ENCODE data around the gene ELOVL7.
"Not testable (repeated sequence)": the region's sequence is repeated elsewhere in the genome, so short reads cannot be mapped to it uniquely, and the experiment has no call there.

ELOVL7 gene

DNA sequence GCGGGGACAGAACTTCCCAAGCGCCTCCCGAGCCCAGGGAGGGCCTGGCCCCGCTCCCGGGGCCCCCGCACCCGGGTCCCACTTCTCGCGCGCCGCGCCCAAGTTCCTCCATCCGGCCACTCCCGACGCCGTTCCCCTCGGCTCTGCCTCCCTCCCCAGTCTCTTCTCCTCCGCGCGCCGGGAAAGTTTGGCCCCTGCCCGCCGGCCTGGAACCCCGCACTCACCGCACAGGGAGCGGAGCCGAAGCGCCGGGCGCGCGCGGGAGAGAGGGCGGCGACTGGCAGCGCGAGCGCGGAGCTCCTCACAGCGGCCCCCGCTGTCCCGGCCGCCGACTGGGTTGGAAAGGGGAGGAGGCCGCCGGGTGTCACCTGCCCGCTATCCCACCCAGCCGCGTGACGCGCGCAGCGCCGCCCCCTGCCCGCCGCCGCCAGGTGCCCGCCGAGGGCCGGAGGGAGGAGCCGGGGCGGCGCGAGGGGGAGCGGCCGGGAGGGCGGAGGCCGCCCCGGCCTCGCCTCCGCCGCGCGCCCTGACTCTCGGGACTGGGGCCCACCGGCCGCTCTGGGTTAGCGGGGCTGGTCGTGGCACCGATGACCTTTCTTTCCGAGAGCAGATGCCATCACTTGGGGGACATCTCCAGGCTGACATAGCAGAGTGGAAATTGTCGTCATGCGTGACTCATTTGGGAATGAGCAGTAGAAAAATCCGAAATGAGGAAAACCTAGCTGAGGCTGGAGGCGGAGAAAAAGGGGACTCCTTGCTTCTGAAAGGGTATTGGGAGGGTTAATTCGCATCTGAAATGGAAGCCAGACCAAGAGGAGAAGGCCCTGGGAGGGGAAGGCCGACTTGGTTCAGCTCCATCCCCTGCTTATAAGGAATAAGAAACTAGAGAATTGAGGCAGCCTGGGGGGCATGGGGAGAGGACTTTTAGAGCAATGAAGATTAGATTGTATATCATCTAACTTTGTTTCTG, at the start of gene ELOVL7:
Gene ELOVL7 (minus strand): TSS at position 334 of the 970 bp plus-strand sequence. CDS start 56,872 bp downstream, outside the sequence.
- no peak for DNase-seq (ENCODE audit: low spot score)

DNA sequence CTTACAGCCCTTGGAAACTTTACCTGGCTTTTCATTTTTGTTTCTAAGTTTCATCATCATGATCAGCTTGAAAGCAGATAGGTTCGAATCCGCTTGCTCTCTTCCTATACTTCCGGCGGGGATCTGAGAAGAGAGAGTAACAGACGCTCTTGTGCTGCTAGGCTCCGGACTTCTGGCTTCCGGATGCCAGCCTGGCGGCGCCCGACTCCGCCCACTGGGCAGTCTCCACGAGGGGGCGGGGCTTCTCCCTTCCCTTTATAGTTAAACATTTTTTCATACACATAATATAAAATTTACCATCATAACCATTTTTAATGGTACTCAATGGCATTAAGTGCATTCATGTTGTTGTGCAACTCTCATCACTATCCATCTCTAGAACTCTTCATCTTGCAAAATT, 49.5 kb upstream of the ELOVL7 start:
- no peak for DNase-seq (ENCODE audit: low spot score)

DNA sequence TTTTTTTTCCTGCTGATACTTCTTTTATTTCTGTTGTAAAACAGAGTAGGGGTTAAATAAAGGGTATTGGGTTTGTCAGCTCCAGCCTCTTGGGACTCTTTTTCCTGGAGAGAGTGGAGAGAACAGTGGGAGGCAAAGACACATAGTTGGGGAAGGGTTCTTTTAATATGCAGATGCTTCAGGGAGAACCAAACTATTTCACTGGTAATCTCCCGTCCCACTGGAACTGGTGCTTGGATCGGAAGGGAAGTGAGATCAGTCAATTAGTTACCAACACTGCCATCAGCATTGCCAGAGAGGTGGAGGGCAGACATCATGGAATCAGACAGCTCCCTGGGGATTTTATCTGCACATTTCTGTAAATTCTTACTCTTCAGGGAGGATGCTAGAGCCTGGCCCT, 47.6 kb upstream of the ELOVL7 start:
- no peak for DNase-seq (ENCODE audit: low spot score)

DNA sequence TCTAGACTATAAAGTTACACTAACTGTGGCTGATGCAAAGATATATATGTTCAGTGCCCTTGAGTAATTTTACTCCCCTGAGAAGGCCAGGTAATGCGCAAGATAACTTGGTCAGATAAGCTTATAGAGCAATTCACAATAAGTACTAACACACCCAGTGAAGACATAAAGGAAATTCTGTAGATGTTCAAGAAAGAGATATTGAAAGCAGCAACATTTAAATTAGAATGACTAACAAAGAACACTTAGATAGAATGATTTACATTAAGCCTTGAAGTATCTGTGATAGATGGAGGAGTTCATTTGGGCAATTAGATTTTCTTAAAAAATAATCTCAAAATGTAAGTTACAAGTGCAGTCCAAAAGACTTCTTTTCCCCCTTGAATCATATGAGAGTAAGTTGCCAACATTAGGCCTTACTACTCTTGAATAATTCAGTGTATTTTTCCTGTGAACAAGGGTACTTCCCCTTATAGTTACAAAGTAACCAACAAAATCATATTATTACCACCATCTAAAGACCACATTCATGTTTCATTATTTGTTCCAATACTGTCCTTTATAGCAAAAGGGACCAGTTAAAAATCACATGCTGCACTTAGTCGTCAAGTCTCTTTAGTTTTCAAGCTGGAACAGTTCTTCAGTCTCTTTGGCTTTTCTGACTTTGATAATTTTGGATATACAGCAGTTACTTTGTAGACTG, 44.4 kb upstream of the ELOVL7 start:
- DNase-seq (ENCODE audit: low spot score) = no peak

DNA sequence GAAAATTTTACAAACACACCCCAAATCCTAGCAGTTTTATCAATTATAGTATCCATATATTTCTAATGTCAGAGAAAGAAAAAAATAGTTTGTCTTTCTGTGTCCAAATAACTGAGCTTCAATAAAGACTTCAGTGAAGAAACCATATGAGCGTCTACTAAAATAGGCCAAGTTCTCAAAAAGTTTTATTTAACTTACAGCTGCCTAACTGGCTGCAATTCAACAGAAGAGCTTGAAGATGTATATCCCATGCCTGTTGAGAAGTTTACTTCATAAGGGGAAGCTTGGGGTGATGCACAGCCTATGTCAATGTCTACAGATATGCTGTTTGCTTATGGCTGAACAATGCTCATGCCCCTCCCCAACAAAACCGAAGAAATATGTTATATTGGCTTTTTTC, 43.7 kb upstream of the ELOVL7 start:
- no peak for DNase-seq (ENCODE audit: low spot score)

DNA sequence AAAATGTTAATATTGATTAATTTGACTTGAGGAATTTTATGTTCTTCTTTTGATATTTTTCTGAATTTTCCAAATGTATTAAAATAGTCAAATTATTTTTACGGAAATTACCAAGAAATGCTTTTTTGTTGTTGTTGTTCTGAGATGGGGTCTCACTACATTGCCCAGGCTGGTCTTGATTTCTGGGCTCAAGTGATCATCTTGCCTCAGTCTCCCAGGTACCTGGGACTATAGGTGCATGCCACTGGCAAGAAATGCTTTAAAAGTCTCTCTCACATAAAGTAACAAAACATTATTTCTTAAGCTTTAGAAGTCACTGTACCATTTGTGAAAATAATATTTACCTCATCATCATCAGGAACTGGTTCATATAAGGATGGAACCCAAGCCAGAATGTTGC, 43.0 kb upstream of the ELOVL7 start:
- no peak for DNase-seq (ENCODE audit: low spot score)

DNA sequence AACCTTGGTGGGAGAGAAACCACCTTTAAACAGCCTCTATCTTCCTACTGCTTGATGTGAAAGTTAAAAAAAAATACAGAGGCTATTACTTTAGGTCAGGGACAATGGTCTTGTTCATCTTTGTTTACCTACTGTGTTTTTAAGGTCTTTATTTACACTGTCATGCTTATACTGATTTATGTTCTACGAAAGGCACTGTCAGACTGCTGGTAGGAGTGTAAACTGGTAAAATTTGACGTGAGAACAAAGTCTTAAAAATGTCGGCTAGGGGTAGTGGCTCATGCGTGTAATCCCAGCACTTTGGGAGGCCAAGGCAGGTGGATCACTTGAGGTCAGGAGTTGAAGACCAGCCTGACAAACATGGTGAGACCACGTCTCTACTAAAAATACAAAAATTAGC, 42.1 kb upstream of the ELOVL7 start:
- no peak for DNase-seq (ENCODE audit: low spot score)

DNA sequence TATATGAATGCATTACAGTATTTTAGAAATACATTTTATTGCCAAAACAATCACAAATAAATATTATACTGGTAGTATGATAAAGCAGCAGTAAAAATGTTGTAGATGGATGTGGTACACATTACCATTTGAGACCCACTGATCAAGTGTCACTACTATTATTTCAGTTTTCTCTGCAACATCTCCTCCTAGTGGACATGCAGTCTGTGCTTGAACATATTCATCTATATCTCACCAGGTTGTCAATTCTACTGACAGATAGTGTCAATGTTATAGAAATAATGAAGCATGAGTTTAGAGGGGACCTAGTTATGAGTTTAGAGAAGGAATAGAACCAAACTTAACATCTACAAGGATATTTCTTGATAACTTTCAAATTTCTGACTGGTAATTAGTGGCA, 39.2 kb upstream of the ELOVL7 start:
- no peak for DNase-seq (ENCODE audit: low spot score)

DNA sequence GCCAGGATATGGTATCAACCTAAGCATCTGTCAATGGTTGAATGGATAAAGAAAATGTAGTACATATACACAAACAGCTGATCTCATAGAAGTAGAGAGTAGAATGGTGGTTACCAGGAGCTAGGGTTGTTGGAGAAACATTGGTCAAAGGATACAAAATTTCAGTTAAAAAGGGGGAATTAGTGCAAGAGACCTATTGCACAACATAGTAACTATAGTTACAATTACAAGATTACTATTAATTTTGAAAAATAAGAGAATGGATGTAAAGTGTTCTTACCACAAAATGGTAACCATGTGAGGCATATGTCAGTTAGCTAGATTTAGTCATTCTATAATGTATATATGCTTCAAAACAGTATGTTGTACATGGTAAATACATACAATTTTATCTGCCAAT, 28.8 kb upstream of the ELOVL7 start:
- no peak for DNase-seq (ENCODE audit: low spot score)

DNA sequence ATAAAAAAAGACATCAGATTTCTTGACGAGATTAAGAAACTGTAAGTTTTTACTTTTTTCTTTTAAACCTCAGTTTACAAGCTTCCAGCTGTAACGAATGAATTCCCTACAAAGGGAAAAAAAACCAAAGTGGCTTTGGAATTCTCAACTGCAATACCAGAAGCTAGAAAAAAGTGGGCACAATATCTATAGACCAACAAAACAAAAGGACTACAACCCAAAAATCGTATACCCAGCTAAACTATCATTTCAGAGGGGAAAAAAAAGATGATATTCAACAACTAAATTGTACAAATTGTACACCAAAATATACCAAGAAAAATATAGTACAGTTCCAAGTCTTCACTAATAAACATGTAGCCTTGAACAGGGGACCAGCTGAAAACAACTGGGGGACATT, 26.8 kb upstream of the ELOVL7 start:
- DNase-seq (ENCODE audit: low spot score) = no peak

DNA sequence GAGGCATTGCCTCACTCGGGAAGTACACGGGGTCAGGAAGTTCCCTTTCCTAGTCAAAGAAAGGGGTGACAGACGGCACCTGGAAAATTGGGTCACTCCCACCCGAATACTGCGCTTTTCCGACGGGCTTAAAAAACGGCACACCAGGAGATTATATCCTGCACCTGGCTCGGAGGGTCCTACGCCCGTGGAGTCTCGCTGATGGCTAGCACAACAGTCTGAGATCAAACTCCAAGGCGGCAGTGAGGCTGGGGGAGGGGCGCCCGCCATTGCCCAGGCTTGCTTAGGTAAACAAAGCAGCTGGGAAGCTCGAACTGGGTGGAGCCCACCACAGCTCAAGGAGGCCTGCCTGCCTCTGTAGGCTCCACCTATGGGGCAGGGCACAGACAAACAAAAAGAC, 16.5 kb upstream of the ELOVL7 start:
- not testable (repeated sequence) for DNase-seq (ENCODE audit: low spot score)

DNA sequence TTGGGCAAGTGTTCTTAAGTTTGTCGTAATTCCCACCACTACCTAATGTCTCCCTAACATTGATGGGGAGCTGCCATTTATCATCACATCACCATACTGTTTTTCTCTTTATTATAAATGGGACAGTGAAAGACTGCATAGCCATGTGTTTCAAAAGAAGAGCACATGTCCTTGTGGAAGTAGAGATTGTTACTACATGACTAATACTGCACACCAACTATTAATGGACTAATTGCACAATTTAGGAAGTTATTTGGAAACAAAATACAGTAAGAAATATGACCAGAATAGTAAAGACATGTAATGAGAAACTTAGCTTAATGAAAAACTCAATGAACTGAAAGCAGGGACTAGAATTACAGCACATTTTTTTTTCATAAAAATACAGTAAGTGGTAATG, 12.0 kb upstream of the ELOVL7 start:
- DNase-seq (ENCODE audit: low spot score) = no peak

DNA sequence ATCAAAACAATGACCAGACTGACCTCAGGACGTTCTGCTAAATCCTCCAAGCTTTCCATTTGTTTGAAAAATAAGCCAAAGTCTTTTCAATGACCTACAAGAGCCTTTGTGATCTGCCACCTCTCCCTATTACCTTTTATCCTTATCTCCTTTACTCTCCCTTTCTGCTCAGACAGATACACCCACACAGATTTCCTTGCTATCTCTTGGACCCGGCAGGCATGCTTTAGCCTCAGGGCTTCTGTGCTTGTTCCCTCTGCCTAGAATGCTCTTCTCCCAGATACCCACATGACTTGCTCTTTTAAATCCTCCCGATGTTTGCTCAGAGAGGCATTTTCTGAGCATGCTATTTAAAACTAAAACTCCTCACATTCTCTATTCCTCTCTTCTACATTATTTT, 8.9 kb upstream of the ELOVL7 start:
- DNase-seq (ENCODE audit: low spot score) = no peak

DNA sequence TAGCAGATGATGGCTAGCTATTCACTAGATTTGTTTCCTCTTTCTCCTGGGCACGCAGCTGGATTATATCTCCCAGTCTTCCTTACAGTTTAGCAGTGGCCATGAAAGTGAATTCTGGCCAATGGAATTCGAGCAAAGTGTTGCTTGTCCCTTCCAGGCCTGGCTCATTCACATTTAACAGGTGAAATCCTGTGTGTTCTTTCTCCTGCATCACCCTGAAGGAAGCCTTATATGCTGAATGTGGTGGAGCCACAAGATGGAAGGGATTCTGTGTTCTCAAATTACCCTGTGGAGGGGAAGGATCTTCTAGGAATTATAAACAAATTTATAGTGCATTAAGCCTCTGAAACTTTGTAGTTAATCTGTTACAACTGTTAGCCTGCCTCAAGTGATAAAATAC, 8.2 kb upstream of the ELOVL7 start:
- DNase-seq (ENCODE audit: low spot score) = no peak

DNA sequence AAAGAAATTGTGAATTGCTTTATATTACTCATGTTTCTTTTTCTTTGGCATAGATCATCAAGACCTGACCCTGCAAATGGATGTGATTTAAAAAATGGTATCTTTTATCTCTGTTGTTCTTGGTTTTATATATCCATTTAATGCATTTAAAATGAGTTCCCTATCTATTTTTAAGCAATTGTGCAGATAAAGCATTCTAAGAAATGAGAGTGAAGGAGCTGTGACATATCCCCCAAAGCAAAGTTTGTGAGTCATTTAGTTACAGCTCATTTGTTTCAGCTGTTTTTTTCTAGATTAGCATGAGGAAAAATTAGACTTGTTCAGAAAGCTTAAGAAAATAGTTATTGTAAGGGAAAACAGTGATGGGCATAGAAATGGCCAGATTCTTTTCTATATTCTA, 7.6 kb upstream of the ELOVL7 start:
- DNase-seq (ENCODE audit: low spot score) = no peak

DNA sequence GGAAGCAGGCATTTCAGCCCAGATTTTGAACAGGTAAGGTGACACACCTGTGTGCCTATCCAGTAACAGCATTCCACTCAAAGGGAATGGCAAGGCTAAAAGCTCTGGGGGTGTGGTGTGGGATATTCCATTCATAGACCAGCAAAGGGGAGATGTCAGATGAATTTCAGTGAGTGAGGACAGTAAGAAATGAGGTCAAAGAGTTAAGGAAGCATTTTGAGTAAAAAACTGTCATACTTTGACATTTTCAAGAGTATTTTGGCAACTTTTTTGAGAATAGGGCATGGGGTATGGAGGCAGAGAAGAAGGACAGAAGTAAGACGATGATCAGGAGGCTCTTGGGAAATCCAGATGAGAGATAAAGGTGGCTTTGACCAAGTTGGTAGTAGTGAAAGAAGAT, 2.2 kb upstream of the ELOVL7 start:
- DNase-seq (ENCODE audit: low spot score) = no peak

DNA sequence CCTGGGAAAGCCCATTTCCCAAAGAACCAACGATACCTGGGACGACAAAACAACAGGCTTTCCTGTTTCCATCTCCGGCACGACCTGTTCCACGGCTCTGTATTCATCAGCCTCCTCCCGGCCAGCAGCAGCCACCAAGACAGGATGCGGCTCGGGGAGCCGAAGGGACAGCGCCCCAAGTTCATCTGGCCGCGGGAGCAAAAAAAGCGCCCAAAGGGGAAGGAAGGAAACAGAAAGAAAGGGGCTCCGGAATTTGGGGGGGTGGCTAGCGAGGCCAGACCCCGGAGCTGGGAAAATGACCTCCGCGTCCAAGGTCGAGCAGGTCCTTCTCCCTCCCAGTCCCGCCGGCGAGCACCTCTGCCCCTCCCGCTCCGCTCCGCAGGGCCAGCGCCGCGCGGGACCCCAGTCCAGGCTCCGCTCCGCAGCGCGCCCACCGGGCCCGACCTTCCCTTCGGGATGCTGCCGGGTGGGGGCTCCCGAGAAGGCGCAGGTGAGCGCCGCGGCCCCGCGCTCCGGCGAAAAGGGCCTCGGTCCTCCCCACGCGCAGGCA, 608 bp downstream of the ELOVL7 start:
- no peak for DNase-seq (ENCODE audit: low spot score)

DNA sequence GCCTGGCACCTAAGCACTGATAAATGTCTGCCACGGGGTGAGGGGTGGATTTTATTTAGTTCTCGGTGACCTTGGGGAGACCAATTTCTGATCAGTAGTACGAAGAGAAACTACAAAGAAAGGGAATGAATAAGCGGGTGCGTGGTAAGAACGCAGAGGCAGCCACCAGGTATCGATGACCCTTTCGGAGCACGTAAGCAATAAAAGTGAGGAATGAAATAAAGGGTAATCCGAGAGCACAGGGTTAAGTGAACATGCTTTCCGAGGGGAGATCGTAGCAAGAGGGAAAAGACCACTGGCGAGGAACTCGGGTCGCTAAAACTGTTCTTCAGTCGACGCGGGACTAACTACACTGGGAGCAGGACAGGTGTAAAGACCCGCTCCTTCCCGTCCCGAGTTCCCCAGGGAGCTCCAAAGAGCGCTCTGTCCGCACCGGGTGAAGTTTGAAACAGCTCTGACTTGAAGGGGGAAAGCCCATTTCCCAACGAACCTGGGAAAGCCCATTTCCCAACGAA, 1.1 kb downstream of the ELOVL7 start:
- DNase-seq (ENCODE audit: low spot score) = no peak

DNA sequence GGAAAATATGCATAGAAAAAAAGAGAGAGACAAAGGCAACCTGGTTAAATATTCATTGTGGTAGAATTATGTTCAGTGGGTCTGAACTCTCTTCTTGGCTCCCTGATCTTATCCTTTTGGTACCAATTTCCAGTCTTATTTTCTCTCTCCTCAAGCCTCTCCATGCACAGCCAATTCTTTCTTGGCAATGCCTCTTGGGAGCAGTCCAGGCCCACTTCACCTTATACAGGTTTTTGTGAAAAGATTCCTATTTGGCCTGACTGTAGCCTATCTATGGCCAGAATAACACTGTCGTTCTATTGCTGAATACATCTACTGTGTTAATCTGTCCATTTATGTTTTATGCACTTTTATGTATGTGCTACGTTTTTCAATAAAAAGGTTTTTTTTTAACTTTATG, 2.7 kb downstream of the ELOVL7 start:
- DNase-seq (ENCODE audit: low spot score) = no peak

DNA sequence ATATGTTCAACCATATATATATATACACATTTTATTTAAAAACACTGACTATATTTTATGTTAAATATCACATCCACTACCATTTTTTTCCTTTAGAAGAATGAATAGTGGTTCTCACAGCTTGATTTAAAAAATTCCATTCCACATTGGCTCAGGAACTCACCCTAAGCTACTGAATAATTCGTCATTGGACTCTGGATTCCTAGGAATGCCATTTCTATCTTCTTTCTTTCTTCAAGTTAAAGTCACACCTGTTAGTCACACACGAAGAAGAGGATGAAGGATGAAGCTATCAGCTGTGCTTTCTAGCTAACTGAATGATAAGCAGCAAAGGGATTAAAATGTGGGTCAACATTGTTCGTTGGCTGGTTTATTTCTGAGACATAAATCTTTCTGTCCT, 7.9 kb downstream of the ELOVL7 start:
- no peak for DNase-seq (ENCODE audit: low spot score)

DNA sequence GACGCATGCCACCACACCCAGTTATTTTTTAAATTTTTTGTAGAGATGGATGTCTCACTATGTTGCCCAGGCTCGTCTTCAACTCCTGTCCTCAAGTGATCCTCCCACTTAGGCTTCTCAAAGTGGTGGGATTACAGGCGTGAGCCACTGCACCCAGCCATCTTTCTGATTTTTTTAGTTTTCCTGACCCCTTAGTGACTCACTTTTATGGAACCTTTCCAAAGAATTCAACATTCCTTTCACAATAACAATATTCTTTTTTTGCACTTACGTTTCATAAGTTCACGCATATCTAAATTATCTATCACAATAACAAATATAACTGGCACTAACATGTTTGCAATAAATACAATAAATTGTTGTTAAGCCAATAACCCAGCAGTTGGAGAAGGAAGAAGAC, 8.5 kb downstream of the ELOVL7 start:
- DNase-seq (ENCODE audit: low spot score) = no peak

DNA sequence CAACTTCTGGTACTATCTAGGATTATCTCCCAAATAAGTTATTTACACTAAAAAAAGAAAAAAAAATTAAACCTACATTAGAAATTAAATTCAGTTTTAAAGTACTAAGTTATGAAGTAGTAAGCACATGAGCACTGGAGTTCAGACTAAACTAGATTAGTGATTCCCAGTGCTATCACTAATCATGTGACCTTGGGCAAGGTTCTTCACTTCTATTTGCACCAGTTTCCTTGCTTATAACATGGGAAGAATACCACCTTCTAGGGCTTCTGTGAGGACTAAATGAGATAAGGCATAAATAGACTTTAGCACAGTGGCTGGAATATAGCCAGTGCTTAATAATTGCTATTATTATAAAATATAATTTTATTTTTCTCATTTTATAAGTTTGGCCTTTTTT, 10.5 kb downstream of the ELOVL7 start:
- DNase-seq (ENCODE audit: low spot score) = no peak

DNA sequence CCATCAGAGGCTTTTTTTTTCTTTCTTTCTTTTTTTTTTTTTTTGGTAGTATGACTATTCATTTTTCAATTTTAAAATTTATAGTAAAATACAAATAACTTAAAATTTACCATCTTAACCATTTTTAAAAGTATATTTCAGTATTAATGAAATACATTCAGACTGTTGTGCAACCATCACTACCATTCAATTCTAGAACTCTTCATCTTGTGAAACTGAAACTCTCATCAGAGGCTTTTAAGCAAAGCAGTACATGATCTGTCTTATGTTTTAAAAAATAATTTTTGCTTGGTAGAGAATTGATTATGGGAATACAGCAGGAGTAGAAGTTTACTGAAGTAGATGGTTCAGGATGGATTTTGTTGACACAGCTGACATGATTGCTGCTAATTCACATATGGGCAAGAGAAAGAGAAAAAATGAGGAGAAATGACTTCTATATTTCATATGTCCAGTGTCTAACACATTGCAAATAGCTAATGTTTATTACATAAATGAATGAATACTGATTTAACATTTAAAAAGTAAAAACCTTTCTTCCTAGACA, 13.4 kb downstream of the ELOVL7 start:
- no peak for DNase-seq (ENCODE audit: low spot score)

All from hematopoietic multipotent progenitor cell treated with erythropoietin and hydrocortisone succinate and interleukin-3 and kit ligand, for 17 days (in vitro differentiated cells).